SJCRH30 (cell line): ENCODE results near the gene NRDC. TPM values are rescaled to one million over a fixed set of nuclear protein-coding genes. Genes with fewer than 3 reads are reported as not detected.
"Not testable (repeated sequence)": the region's sequence is repeated elsewhere in the genome, so short reads cannot be mapped to it uniquely, and the experiment has no call there.

Experiments
- DNase-seq, 2 experiments: peaks; one replicate each; pipeline ENCODE4 v3.0.0-alpha.2; 2015 to 2020
- H3K27ac ChIP-seq: fragments of 250-450 bp; sonication (Bioruptor Pico); 2 replicates; pipeline ENCODE4 v1.5.1; 2020; ENCODE audit warnings: mild to moderate bottlenecking, moderate library complexity
- H3K27me3 ChIP-seq: fragments of 250-450 bp; sonication (Bioruptor Pico); 2 replicates; pipeline ENCODE4 v1.5.1; 2020; ENCODE audit warnings: mild to moderate bottlenecking, moderate library complexity
- H3K36me3 ChIP-seq: fragments of 250-450 bp; sonication (Bioruptor Pico); 2 replicates; pipeline ENCODE4 v1.5.1; 2020; ENCODE audit warnings: mild to moderate bottlenecking, moderate library complexity
- H3K4me1 ChIP-seq: fragments of 250-450 bp; sonication (Bioruptor Pico); 2 replicates; pipeline ENCODE4 v1.5.1; 2020; ENCODE audit warnings: mild to moderate bottlenecking, moderate library complexity
- H3K4me3 ChIP-seq: fragments of 250-450 bp; sonication (Bioruptor Pico); 2 replicates; pipeline ENCODE4 v1.5.1; 2020; ENCODE audit warnings: mild to moderate bottlenecking, moderate library complexity
- H3K9me3 ChIP-seq: fragments of 250-450 bp; sonication (Bioruptor Pico); replicated peaks from 2 replicates; pipeline ENCODE4 v1.5.1; 2020; ENCODE audit warnings: mild to moderate bottlenecking, moderate library complexity
- total RNA-seq: library from RNA; depleted of rRNA; stranded (reverse); fragments of >200 nt; shearing (Covaris generic); gene quantifications from 2 replicates; pipeline ENCODE4 v1.2.3, GENCODE V29; 2014

Gene NRDC
- total RNA-seq, 1 experiment from 2014 or later = 94.6 TPM

GRCh38 chr1:51842261-51842660 lies 36.3 kb downstream of the NRDC start:
- peaks cover 13% of the 10 kb centered on the region for H3K36me3 ChIP-seq
- H3K4me3 ChIP-seq = no peak overlapping the region
- no peaks in the 10 kb centered on the region for H3K9me3 ChIP-seq
- no peak for DNase-seq
- H3K27ac ChIP-seq = no peak overlapping the region
- no peaks in the 10 kb centered on the region for H3K4me1 ChIP-seq
- H3K27me3 ChIP-seq = no peaks in the 10 kb centered on the region

DNA sequence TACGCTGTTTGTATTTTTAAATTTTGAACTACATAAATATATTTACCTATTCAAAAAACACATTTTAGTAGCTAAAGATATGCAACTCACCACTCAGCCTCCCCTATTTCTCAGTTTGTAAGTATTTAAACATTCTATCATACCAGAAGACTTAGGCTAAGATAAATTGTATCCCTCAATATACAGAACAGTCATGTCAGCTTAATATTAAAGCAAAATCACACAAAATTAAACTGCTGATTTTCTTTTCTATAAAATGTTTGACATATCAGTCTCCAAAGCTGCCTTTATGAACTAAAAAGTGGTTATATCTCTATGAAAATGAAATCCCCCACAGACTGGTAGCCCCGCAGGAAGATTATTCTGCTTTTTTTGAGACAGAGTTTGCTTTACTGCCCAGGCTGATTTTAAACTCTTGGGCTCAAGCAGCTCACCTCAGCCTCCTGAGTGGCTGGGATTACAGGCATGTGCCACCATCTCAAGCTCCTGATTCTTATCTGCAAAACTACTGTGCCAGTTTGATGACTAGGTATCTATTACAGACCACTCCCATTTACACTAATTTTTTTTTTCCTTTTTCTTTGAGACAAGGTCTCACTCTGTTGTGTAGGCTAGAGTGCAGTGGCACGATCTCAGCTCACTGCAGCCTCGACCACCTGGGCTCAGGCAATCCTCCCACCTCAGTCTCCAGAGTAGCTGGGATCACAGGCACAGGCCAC lies 37.6 kb downstream of the NRDC start:
- H3K9me3 ChIP-seq = no peaks in the 10 kb centered on the region
- no peaks in the 10 kb centered on the region for H3K4me1 ChIP-seq
- no peak for DNase-seq
- H3K27ac ChIP-seq = no peak overlapping the region
- H3K27me3 ChIP-seq = no peaks in the 10 kb centered on the region
- H3K36me3 ChIP-seq = peaks cover 23% of the 10 kb centered on the region
- no peak overlapping the region for H3K4me3 ChIP-seq

- Histone ChIP-seq H3K4me1 (no peaks in the 10 kb centered on the region), H3K9me3 (no peaks in the 10 kb centered on the region), H3K36me3 (peaks cover 28% of the 10 kb centered on the region), H3K27ac (no peak overlapping the region), H3K4me3 (no peak overlapping the region), H3K27me3 (no peaks in the 10 kb centered on the region)
- no peak for DNase-seq
Measured at GRCh38 chr1:51840182-51840581, 38.3 kb downstream of the NRDC start.

DNA sequence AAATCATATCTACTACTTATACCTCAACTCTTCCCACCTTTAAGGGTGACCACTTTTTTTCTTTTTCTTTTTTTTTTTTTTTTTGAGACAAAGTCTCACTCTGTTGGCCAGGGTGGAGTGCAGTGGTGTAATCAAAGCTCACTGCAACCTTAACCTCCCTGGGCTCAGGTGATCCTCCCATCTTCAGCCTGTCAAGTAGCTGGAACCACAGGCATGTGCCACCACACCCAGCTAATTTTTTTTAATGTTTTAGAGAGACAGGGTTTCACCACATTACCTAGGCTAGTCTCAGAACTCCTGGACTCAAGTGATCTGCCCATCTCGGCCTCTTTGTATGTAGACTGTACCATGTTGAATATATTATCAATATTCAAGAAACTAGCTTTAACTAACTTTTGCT lies 39.4 kb downstream of the NRDC start:
- Histone ChIP-seq H3K36me3 (peaks cover 37% of the 10 kb centered on the region), H3K27ac (no peak overlapping the region), H3K27me3 (no peaks in the 10 kb centered on the region), H3K4me3 (no peak overlapping the region), H3K9me3 (no peaks in the 10 kb centered on the region), H3K4me1 (no peaks in the 10 kb centered on the region)
- DNase-seq = no peak

- H3K27ac ChIP-seq = no peak overlapping the region
- H3K36me3 ChIP-seq = peaks cover 51% of the 10 kb centered on the region
- H3K4me3 ChIP-seq = no peak overlapping the region
- no peak for DNase-seq
- no peaks in the 10 kb centered on the region for H3K9me3 ChIP-seq
- H3K27me3 ChIP-seq = no peaks in the 10 kb centered on the region
- no peaks in the 10 kb centered on the region for H3K4me1 ChIP-seq
Measured at GRCh38 chr1:51837243-51837642, 41.3 kb downstream of the NRDC start.

DNA sequence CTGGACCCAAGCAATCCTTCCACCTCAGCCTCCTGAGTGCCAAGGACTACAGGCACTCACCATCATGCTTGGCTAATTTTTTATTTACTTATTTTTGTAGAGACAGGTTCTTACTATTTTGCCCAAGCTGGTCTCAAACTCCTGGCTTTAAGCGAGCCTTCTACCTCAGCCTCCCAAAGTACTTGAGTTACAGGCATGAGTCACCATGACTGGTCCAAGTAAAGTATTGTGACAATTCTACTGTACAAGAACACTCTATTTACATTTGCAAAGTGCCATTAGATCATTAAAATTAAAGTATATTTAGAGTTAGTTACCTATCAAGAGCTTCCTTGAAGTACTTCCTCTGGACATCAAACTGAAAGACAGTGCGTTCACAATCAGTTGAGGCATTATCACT lies 44.8 kb downstream of the NRDC start:
- Histone ChIP-seq H3K27ac (no peak overlapping the region), H3K4me1 (peaks cover 3% of the 10 kb centered on the region; the same call in 1 of the 2 replicates), H3K9me3 (no peaks in the 10 kb centered on the region), H3K36me3 (peaks cover 74% of the 10 kb centered on the region), H3K4me3 (no peak overlapping the region), H3K27me3 (no peaks in the 10 kb centered on the region)
- DNase-seq = no peak

GRCh38 chr1:51829058-51829457 lies 49.5 kb downstream of the NRDC start:
- H3K9me3 ChIP-seq = no peaks in the 10 kb centered on the region
- no peak overlapping the region for H3K27ac ChIP-seq
- H3K27me3 ChIP-seq = no peaks in the 10 kb centered on the region
- H3K36me3 ChIP-seq = peaks cover 57% of the 10 kb centered on the region
- peaks cover 3% of the 10 kb centered on the region; the same call in 1 of the 2 replicates for H3K4me1 ChIP-seq
- peak; percentile 25 to 40 for DNase-seq
- H3K4me3 ChIP-seq = no peak overlapping the region

DNA sequence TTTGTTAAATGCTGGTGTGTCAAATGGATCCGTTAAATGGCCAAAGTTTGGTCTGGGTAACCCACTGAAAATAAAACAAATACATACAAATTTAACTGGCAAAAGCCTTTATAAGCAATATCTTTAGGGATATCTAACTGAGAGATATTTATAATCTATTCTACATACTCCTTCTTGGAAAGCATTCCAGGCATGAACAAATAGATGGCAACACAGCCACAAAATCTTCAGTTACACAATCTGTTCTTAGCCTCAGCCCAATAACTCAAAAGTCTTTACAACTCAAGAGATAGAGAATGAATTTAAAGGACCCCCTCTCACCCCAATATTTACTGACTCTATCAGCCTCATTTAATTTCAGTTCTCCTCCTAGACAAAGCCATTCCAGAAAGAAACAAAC lies 58.7 kb downstream of the NRDC start:
- Histone ChIP-seq H3K4me3 (no peak overlapping the region), H3K36me3 (peaks cover 52% of the 10 kb centered on the region), H3K9me3 (no peaks in the 10 kb centered on the region), H3K4me1 (no peaks in the 10 kb centered on the region), H3K27ac (no peak overlapping the region), H3K27me3 (no peaks in the 10 kb centered on the region)
- DNase-seq = no peak

- peaks cover 52% of the 10 kb centered on the region for H3K36me3 ChIP-seq
- not testable (repeated sequence) for H3K9me3 ChIP-seq, H3K4me1 ChIP-seq, H3K4me3 ChIP-seq, H3K27ac ChIP-seq, DNase-seq, H3K27me3 ChIP-seq
Measured at GRCh38 chr1:51819021-51819420, 59.5 kb downstream of the NRDC start.

DNA sequence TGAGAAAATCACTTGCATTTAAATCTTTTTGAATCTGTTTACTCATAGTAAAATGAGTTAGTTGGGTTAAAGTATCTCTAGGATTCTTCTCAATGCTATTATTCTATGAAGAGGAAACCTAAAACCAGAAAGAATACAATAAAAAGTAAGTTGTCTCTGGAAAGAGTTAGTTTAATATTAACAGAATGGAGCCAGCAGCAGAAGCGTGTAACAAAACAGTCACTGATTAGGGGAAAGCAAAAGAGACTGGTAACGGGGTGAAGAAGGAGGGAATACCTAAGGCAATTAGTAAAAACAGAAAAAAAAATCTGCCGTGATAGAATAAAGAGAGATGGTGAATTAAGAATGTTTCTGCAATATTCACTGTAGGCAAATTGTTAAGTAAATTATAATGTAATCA lies 60.0 kb downstream of the NRDC start:
- Histone ChIP-seq H3K36me3 (peaks cover 50% of the 10 kb centered on the region), H3K27me3 (no peaks in the 10 kb centered on the region), H3K4me1 (no peaks in the 10 kb centered on the region), H3K4me3 (no peak overlapping the region), H3K9me3 (no peaks in the 10 kb centered on the region), H3K27ac (no peak overlapping the region)
- DNase-seq = no peak

DNA sequence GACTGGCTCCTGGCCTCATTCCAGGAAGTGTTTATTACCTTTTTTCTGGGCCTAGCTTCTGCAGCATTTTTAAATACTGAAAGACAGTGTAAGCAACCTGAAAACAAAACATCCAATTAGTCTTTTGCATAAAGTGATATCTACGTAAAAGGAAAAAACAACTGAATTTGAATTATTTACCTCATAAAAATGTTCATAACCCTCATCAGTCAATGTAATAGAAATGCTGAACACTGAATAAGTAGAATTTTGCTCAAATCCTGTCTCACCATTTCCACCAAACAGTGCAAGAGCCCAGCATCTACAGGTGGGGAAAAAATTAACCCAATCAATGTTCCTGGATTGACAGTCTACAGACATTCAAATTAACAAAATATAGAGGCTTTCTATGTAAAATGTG lies 64.0 kb downstream of the NRDC start:
- Histone ChIP-seq H3K27ac (no peak overlapping the region), H3K36me3 (peaks cover 30% of the 10 kb centered on the region)

GRCh38 chr1:51799372-51799771 lies 79.2 kb downstream of the NRDC start:
- Histone ChIP-seq H3K36me3 (peaks cover 59% of the 10 kb centered on the region), H3K4me1 (no peaks in the 10 kb centered on the region), H3K4me3 (no peak overlapping the region), H3K27me3 (no peaks in the 10 kb centered on the region), H3K9me3 (no peaks in the 10 kb centered on the region; the same call in 1 of the 2 replicates), H3K27ac (no peak overlapping the region)
- DNase-seq = no peak

More for the DNA sequence above, 64.0 kb downstream of the NRDC start:
- no peaks in the 10 kb centered on the region for H3K9me3 ChIP-seq
- no peaks in the 10 kb centered on the region for H3K27me3 ChIP-seq
- H3K4me1 ChIP-seq = no peaks in the 10 kb centered on the region
- no peak for DNase-seq
- H3K4me3 ChIP-seq = no peak overlapping the region

- Histone ChIP-seq H3K27me3 (no peaks in the 10 kb centered on the region), H3K4me1 (no peaks in the 10 kb centered on the region), H3K36me3 (peaks cover 79% of the 10 kb centered on the region), H3K27ac (no peak overlapping the region), H3K4me3 (no peak overlapping the region), H3K9me3 (no peaks in the 10 kb centered on the region; the same call in 1 of the 2 replicates)
- no peak for DNase-seq
Measured at GRCh38 chr1:51794868-51795267, 83.7 kb downstream of the NRDC start.

GRCh38 chr1:51794260-51794659 lies 84.3 kb downstream of the NRDC start:
- Histone ChIP-seq H3K4me3 (no peak overlapping the region), H3K4me1 (no peaks in the 10 kb centered on the region), H3K27me3 (no peaks in the 10 kb centered on the region), H3K9me3 (no peaks in the 10 kb centered on the region; the same call in 1 of the 2 replicates), H3K36me3 (peaks cover 79% of the 10 kb centered on the region), H3K27ac (no peak overlapping the region)
- no peak for DNase-seq

DNA sequence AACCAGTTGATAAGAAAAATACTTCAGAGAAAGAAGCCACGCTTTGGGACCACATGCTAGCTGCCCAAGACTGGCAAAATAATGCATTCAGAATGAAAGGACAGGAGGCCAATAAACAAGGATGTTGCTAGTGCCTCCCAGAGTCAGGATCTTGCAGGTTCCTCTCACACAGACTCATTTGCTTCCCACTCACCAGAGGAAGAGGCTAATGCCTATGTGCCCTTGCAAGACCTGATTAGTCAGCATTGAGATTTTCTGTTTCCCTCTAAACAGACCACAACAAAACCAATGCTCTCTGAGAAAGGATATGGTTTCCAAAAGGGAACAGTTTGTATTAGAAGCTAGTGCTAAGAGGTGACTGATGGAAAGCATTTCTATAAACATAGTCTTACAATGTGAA lies 85.7 kb downstream of the NRDC start:
- no peaks in the 10 kb centered on the region for H3K27me3 ChIP-seq
- no peak for DNase-seq
- H3K4me3 ChIP-seq = no peak overlapping the region
- H3K36me3 ChIP-seq = peaks cover 80% of the 10 kb centered on the region
- H3K4me1 ChIP-seq = no peaks in the 10 kb centered on the region
- no peaks in the 10 kb centered on the region; the same call in 1 of the 2 replicates for H3K9me3 ChIP-seq
- H3K27ac ChIP-seq = no peak overlapping the region

DNA sequence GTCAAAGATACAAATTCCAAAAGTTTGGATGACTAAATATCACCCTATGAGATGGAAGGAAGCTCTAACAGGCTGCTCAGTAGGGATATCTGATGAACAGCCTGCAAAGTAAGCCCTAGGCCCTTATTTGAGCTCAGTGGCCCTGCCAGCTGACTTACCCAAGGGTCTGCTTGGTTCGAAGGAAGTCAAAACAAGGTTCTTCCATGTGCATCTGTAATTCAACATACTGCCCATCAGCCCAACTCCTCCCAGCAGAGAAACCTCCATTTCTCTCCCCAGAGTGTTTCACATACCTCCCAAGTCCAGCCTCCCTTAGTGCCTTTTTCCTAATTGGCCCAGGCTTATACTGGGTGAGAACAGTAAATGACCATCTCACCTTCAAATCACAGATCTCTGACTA lies 86.6 kb downstream of the NRDC start:
- Histone ChIP-seq H3K4me3 (no peak overlapping the region), H3K27me3 (no peaks in the 10 kb centered on the region), H3K36me3 (peaks cover 86% of the 10 kb centered on the region), H3K27ac (no peak overlapping the region), H3K9me3 (no peaks in the 10 kb centered on the region; the same call in 1 of the 2 replicates), H3K4me1 (no peaks in the 10 kb centered on the region)
- no peak for DNase-seq
